Endothelial cell (in vitro differentiated cells): ENCODE results near the gene TAX1BP1. TPM values are rescaled to one million over a fixed set of nuclear protein-coding genes. Genes with fewer than 3 reads are reported as not detected.

ENCODE experiments used
- DNase-seq: peaks from one replicate; pipeline ENCODE4 v3.0.0; 2021; ENCODE audit warnings: low spot score
- H3K27ac Mint-ChIP-seq: one replicate; pipeline ENCODE4 v1.8.0; 2021; ENCODE audit warnings: mixed read lengths, inconsistent platforms; ENCODE audit not compliant: unreplicated experiment
- H3K27me3 Mint-ChIP-seq: one replicate; pipeline ENCODE4 v1.8.0; 2021; ENCODE audit warnings: mild to moderate bottlenecking, moderate library complexity, mixed read lengths, inconsistent platforms; ENCODE audit not compliant: unreplicated experiment
- H3K36me3 Mint-ChIP-seq: one replicate; pipeline ENCODE4 v1.8.0; 2021; ENCODE audit warnings: mild to moderate bottlenecking, low read depth, mixed read lengths, inconsistent platforms; ENCODE audit not compliant: unreplicated experiment
- H3K4me1 Mint-ChIP-seq: one replicate; pipeline ENCODE4 v1.8.0; 2021; ENCODE audit warnings: mild to moderate bottlenecking, mixed read lengths, inconsistent platforms; ENCODE audit not compliant: unreplicated experiment
- H3K4me3 Mint-ChIP-seq: one replicate; pipeline ENCODE4 v1.8.0; 2021; ENCODE audit warnings: mild to moderate bottlenecking, mixed read lengths, inconsistent platforms; ENCODE audit not compliant: unreplicated experiment
- H3K9me3 Mint-ChIP-seq: one replicate; pipeline ENCODE4 v1.8.0; 2021; ENCODE audit warnings: mixed read lengths, inconsistent platforms; ENCODE audit not compliant: unreplicated experiment
- CTCF ChIP-seq: fragments of 200-600 bp; sonication (generic); IDR thresholded peaks from one replicate; pipeline ENCODE4 v1.5.0; 2021; ENCODE audit warnings: antibody characterized with exemption; ENCODE audit not compliant: unreplicated experiment
- total RNA-seq: library from RNA; stranded (reverse); fragmentation: NEBNext Ultra II Directional; extraction: Animal tissue kit (Norgen Biotek cat#: 25700); gene quantifications from one replicate; pipeline ENCODE4 v1.2.1, GENCODE V29; 2021; ENCODE audit not compliant: unreplicated experiment

The TAX1BP1 gene
- total RNA-seq, 1 donor from 2014 or later = 124 TPM

- Mint-ChIP-seq H3K4me1 (no peaks in the 10 kb centered on the region), H3K36me3 (peaks cover 6% of the 10 kb centered on the region), H3K9me3 (no peaks in the 10 kb centered on the region), H3K4me3 (no peak overlapping the region), H3K27me3 (no peaks in the 10 kb centered on the region), H3K27ac (peak overlapping the region; percentile 61)
- DNase-seq = no peak
- TF ChIP-seq CTCF = no peak
Observed at GRCh38 chr7:27822245-27822644, 82.3 kb downstream of the TAX1BP1 start.

GRCh38 chr7:27825891-27826290, 85.9 kb downstream of the TAX1BP1 start:
- Mint-ChIP-seq H3K27ac (no peak overlapping the region), H3K36me3 (no peaks in the 10 kb centered on the region), H3K4me1 (no peaks in the 10 kb centered on the region), H3K4me3 (no peak overlapping the region), H3K27me3 (no peaks in the 10 kb centered on the region), H3K9me3 (no peaks in the 10 kb centered on the region)
- no peak for TF ChIP-seq CTCF
- no peak for DNase-seq

- H3K36me3 Mint-ChIP-seq = no peaks in the 10 kb centered on the region
- no peaks in the 10 kb centered on the region for H3K27me3 Mint-ChIP-seq
- no peak for TF ChIP-seq CTCF
- no peak overlapping the region for H3K27ac Mint-ChIP-seq
- no peak overlapping the region for H3K4me3 Mint-ChIP-seq
- DNase-seq = no peak
- no peaks in the 10 kb centered on the region for H3K9me3 Mint-ChIP-seq
- H3K4me1 Mint-ChIP-seq = no peaks in the 10 kb centered on the region
Observed at GRCh38 chr7:27826357-27826756, 86.4 kb downstream of the TAX1BP1 start.

GRCh38 chr7:27834179-27834921, 94.4 kb downstream of the TAX1BP1 start:
- Mint-ChIP-seq H3K27ac (peak overlapping the region; percentile 11), H3K9me3 (no peaks in the 10 kb centered on the region), H3K4me3 (no peak overlapping the region), H3K4me1 (peaks cover 25% of the 10 kb centered on the region), H3K36me3 (no peaks in the 10 kb centered on the region), H3K27me3 (peaks cover 7% of the 10 kb centered on the region)
- TF ChIP-seq CTCF = no peak
- no peak for DNase-seq

GRCh38 chr7:27835376-27835775, 95.4 kb downstream of the TAX1BP1 start:
- TF ChIP-seq CTCF = no peak
- no peak for DNase-seq
- Mint-ChIP-seq H3K27me3 (peaks cover 9% of the 10 kb centered on the region), H3K36me3 (no peaks in the 10 kb centered on the region), H3K9me3 (no peaks in the 10 kb centered on the region), H3K4me3 (no peak overlapping the region), H3K27ac (no peak overlapping the region), H3K4me1 (peaks cover 35% of the 10 kb centered on the region)
